SH-SY5Y (cell line): ENCODE measurements around the gene THRB.

ENCODE experiments used
- GATA2 ChIP-seq: IDR thresholded peaks from 2 replicates; pipeline ENCODE4 v1.6.1; 2011; ENCODE audit warnings: mild to moderate bottlenecking, low read depth, low read length
- GATA3 ChIP-seq: IDR thresholded peaks from 2 replicates; pipeline ENCODE4 v1.6.1; 2011; ENCODE audit warnings: low read depth, mild to moderate bottlenecking, low read length, moderate library complexity

THRB gene

DNA sequence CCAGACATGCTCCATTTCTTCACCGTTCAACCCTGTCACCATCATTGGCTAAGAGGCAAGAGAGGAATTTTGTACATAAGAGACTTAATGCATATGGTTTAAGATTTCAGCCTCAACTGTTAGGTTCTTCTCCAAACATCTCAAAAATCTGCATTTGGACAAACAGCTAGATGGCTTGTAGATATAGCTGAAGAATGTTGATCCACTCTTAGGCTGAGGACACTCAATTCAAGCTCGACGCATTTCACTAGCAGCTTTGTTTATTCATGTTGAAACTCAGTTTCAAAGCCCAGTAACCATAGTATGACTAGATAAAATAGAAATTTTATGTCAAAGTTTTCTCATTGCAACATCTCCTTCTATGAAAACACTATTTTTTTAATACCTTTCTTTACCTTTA, 208.2 kb downstream of the THRB start:
- TF ChIP-seq GATA3 (no peak), GATA2 (no peak)

DNA sequence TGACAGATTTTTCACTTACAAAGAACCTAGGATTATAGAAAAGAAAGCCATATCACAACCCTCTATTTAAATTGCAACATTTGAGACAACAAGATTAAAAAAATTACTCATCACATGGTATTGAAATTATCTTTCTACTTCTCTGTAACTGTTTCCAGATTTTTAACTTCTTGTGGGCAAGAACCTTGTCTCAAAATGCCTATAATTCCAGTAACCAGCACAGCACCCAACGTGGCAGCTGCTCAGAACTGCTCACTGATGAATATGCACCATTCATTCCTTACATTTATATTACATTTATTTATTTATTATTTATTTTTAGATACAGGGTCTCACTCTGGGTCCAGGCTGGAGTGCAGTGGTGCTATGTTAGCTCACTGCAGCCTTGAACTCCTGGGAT, 216.1 kb downstream of the THRB start:
- TF ChIP-seq GATA3 (no peak), GATA2 (no peak)

DNA sequence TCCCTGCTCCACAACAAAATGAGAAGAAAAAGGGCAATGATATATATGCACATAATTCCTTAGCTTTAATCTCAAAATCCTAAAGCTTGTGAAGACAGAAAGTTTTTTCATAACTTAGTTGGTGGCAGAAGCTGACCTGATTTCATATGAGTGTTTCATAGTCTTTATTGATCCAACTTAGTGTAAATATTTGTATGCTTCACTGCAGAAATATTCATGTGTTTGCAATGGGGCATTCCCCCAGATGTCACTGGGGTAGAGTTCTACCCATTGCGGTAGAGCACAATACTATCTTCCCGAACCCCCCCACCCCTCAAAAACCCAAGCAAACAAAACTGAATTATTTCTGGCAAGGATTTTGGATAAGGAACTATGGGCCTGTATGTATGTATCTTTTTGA, 221.2 kb downstream of the THRB start:
- TF ChIP-seq GATA2 (no peak), GATA3 (no peak)

DNA sequence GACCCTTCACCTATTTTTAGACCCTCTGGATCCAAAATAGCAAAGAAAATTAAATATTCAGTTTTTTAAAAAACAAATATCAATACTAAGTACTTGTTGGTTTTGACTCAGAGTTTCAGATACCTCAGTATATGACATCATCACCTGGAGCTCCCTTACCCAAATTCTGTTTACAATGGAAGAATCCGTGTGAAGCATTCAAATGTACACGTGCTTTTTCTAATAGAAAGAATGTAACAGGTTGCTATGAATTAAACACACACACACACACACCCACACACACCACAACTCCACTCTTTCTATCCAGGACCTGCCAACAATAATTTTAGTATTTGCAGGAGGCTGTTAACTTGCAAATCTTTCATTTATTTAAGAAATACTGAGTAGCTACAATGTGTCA, 221.8 kb downstream of the THRB start:
- TF ChIP-seq GATA3 (no peak), GATA2 (no peak)

DNA sequence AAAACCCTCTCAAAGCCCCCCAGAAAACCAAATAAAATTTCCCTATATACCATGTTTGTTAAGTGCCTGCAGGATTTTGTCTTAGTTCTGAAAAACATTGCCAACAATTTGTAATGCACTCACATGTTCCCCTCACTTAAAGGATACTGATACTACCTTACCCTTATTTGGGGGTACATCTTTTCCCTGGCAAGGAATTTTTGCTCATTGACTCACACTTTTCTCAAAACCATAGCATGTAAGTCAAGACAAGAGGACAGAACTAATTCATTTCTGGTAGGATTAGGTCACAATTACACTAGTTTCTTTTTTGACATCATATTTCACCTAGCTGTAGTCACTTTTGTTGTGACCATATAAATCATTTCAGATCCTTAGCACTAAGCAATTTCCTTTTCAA, 222.2 kb downstream of the THRB start:
- TF ChIP-seq GATA2 (no peak), GATA3 (no peak)

DNA sequence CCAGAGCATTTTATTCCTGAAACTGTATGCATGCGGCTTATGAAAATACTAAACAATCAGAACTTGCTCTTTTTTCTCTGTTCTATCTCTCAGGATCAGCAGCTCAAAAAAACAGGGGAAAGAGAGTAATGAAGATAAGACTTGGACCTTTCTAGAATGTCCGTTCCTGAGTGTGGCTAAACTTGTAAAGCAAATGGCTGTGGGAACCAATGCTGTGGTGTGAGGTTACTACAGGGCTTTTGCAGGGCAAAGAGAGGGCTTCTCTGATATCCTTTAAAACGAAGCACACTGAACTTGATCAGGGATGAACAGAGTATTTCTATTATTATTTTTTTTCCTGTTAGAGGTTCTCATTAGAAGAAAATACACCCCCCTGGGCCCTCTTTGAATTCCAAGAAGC, 223.4 kb downstream of the THRB start:
- no peak for TF ChIP-seq GATA3
- TF ChIP-seq GATA2: no peak

DNA sequence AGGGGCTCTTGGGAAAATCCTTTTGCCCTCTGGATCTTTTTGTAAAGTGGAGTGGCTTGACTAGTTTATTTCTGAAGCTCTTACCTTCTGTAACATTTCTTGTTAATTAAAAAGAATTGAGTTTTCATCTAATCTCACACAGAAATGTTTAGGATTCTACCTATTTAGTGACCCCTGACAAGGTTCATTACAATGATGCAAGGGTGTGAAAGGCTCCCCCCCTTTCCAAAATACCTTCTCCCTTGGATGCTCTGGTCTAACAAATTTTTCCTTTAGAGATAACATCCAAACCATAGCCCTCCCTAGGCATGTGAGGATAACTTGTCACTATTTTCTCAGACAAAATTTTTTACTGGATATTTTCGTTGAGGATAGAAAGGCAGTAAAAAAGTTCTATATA, 223.9 kb downstream of the THRB start:
- no peak for TF ChIP-seq GATA2
- no peak for TF ChIP-seq GATA3

DNA sequence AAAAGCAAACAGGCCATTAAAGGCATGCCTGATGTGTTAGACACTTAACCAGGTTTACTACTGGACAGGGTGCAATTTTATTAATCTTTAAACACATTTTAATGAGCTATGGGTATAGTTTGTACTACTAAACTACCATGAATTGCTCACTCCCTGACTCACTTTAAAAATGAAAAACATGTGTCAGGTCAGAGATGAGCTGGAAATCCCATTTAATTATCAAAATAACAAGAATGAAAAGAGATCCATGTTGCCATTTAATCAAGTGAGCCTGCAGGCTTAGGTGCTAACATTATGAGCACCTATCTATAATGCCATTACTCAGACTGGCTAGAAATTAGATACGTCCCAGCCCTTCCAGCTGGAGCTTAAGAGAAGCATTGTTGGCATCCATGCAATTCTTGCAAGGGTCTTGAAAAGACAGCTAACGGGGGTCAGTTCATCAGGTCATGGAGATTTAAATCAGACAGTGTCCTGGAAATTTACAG, 224.4 kb downstream of the THRB start:
- TF ChIP-seq GATA2 (no peak), GATA3 (no peak)

DNA sequence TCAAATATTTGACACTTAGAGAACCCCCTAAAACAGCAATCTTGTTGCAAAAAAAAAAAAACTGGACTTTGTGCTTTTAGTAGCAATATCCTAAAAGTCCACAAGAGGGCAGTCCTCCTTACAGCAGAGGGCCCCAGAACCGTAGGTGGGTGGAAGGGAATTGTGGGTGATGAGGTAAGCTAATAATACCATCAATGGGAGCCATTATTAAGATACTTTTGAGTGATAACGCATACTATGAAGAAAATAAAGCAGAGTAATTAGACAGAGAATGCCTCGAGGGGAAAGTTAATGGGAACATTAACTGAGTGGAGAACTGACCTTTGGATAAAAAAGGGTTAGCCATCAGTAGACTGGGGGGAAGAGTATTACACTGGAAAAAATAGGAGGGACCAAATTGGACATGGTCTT, 229.9 kb downstream of the THRB start:
- TF ChIP-seq GATA2 (no peak), GATA3 (no peak)

DNA sequence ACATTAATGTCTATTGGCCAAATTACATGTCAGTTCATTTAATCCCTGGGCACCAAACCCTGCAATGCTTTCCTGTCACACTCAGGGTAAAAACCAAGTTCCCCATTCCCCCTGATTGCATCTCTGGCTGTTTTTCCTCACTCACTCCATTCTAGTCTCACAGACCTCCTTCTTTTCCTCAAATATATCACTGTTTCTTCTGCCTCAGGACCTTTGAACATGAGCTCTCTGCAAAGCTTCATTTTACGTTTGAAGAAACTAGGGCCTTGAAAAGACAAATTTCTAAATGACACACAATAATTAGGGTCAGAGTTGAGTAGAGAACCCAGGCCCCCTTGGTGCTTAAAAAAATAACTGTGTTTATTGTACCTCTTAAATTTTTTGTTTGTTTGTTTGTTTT, 230.6 kb downstream of the THRB start:
- TF ChIP-seq GATA2 (no peak), GATA3 (no peak)

DNA sequence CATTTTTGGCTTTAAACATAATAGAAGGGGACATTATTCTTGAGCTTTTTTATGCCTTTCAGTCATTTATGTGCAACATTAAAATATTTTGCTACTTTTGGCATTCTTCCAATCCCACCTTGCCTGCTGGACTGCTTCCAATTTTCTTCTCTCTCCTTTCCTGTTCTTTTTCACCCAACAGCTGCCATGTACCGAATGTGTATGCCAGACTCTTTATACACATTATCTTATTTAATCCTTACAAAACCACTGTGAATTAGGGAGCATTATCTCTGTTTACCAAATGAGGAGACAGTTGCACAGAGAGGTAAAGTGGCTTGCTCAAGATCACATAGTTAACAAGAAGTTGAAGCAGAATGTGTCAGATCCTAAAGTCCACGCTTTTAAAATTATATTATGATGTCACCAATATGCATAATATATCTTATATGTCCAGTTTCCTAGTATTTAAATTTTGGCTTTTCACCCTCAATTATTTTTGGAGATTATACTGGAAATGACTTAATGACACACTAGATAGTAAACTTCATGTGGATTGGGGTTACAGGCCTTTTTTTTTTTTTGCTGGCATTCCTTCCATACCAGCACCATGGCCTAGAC, 231.5 kb downstream of the THRB start:
- TF ChIP-seq GATA3 (no peak), GATA2 (no peak)

DNA sequence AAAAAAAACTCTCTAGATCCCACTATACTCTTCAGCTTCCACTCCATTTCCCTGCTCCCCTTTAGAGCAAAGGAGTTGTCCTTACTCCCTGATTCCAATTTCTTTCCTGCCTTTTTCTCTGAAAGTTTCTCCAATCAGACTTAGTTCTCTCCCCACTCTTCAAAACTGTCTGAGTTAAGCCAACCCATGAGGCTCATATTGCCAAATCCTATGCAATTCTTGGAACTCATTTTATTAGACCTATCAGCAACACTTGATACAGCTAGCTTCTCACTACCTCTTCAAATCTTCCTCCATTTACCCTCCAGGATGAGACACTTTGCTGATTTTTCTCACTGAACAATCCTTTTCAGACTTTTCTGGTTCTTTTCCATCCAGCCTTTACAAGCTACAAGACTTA, 233.1 kb downstream of the THRB start:
- TF ChIP-seq GATA2 (no peak), GATA3 (no peak)

DNA sequence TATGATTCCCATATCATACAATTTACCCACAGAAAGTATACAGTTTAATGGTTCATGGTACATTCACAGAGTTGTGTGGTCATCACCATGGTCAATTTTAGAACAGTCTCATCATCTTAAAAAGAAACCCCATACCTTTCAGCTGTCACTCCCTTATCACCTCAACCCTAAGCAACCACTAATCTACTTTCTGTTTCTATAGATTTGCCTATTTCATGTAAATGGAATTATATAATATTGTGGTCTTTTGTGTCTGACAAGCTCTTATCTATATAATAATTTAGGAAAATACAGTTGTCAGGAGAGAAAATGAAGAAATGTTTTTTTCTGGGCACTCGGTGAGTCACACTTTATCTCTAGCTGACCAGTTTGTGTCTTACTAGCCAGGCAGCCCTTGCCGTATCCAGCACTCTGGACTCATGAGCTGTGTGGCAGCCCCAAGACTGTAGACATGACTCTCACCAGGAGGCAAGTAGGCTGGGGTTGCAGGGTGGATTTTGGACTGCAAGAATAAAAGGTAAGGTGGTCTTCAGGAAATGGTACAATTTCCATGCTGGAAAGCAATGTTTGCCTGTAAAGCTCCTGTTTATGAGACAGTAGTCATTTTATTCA, 234.6 kb downstream of the THRB start:
- no peak for TF ChIP-seq GATA2
- no peak for TF ChIP-seq GATA3

DNA sequence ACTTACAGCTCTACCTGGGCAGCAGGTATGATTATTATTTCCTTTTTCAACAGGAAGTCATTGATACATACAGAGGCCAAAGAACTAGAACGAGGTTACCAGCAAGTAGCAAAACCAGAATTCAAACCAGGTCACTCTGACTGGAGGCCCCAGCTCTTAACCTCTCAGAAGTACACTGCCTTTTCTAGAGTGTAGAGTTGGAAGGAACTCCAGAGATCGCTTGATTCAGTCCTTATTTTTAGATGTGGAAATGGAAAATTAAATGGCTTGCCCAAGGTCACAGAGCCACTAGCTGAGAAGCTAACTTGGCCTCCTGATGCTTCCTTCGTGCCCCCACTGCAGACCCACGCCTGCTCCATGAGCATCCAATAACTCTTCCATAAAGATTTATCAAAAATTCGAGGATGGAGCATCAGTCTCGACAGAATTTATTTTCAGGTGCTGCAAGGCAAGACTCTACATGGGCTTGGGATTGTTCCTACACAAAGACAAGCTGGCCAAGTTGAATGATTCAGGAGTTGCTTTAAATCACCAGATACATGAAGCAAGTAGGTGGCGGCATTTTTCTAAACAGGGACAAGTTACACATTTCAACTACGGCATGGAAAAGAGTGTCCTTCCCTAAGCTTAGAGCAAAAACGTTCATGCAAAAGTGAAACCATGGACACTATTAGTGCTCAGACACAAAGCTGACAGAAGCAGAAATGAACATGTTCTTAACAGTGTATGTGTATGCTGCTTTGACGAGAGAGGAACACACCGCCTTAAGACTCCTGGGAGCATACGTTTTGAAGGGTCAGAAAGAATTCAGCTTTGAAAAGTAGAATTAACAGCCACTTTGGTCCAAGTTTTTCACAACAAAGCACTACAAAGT, 235.7 kb downstream of the THRB start:
- TF ChIP-seq GATA2: no peak
- TF ChIP-seq GATA3: no peak

DNA sequence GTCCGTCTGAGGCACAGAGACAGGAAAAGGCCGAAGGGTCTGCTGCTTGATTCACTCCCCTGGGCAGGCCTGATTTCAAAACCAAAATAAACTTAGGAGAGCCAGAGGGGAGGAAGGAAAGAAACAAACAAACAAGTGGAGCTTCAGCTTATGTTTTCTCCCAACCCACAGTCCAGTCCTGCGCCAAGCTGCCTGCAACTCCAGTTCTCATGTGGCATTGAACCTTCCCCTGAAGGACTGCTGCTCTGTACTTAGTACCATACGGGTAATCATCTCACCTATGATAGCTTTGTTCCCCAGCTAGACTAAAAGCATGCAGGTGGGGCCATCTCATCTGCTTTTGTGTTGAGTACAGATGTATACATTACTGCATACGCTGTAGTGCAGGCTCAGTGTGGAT, 236.4 kb downstream of the THRB start:
- TF ChIP-seq GATA3: no peak

DNA sequence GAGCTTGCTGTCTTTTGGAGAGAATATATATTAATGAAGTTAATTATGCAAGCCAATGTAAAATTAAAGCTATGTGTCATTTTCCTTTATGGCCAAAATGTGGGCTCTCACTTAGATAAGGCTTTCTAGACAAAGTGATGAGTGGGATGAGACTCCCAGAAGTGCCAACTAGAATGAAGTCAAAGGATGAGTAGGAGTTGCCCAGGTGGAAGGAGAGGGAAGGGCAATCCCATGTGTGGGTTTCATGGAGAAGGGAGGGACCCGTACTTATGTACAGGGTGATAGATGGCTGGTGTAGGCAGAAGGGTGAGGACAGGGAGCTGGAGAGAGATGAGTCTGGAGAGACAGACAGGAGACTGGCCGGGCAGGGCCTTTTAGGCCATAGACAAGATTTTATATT, 239.2 kb downstream of the THRB start:
- TF ChIP-seq GATA3: no peak
- no peak for TF ChIP-seq GATA2

DNA sequence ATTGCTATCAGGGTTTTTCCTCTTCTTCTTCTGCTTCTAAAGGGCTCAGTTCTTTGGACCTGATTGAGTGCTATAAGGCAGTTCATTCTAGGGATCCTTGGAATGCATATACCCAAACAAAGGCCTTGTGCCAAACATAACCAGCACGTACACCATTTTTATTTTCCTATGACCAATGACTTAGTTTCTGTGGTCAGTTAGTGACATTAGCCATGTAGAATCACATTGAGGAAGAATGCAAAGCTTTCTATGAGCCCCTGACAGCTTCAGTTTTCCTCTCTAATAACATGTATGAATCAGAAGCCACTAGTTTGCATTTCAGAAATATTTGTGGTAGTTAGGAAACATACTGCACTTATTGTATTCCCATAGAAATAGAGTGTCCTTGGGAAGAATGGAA, 240.0 kb downstream of the THRB start:
- no peak for TF ChIP-seq GATA2
